Fibroblast of pulmonary artery (primary cell): Measurements from ENCODE around the gene ZBTB16.

Experiments used
- DNase-seq: peaks from one replicate; pipeline ENCODE4 v3.0.0-alpha.2; 2010; ENCODE audit warnings: low read depth
- H3K4me3 ChIP-seq: replicated peaks from 2 replicates; pipeline ENCODE4 v1.5.1; 2011; ENCODE audit warnings: low read depth, mild to moderate bottlenecking, control low read depth, low read length, moderate library complexity
- TF ChIP-seq, protein P1 (sequence below): IDR thresholded peaks from 2 replicates; pipeline ENCODE4 v1.5.1; 2011; ENCODE audit warnings: mild to moderate bottlenecking, control low read depth, low read length, inconsistent platforms; ENCODE audit errors: missing control alignments

ZBTB16 gene

DNA sequence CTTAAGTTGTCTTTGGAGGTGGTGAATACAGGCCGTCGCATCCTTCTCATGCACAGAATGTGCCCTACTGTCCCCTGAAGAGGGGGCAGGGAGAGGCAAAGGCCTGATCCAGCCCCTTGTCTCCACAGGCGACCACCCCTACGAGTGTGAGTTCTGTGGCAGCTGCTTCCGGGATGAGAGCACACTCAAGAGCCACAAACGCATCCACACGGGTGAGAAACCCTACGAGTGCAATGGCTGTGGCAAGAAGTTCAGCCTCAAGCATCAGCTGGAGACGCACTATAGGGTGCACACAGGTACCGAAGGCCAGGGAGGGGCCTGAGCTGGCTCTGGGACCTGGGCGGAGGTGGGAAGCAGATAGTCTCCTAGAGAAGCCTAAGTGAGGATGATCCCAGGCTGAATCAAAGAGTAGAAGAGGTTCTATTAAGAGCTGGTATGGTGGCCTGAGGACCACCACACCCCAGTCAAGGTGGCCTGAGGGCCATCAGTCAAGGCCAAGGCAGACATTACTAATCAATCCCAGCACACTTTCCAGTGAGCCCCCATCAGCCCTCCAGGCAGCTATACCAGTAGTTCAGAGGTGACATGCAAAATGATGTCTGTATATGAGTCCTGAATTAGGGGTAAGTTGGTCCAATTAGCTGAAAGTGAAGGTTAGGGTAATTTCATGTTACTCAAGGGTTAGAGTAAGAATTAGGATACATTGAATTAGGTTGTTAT is 187.7 kb downstream of the ZBTB16 start:
- TF ChIP-seq, protein P1, sequence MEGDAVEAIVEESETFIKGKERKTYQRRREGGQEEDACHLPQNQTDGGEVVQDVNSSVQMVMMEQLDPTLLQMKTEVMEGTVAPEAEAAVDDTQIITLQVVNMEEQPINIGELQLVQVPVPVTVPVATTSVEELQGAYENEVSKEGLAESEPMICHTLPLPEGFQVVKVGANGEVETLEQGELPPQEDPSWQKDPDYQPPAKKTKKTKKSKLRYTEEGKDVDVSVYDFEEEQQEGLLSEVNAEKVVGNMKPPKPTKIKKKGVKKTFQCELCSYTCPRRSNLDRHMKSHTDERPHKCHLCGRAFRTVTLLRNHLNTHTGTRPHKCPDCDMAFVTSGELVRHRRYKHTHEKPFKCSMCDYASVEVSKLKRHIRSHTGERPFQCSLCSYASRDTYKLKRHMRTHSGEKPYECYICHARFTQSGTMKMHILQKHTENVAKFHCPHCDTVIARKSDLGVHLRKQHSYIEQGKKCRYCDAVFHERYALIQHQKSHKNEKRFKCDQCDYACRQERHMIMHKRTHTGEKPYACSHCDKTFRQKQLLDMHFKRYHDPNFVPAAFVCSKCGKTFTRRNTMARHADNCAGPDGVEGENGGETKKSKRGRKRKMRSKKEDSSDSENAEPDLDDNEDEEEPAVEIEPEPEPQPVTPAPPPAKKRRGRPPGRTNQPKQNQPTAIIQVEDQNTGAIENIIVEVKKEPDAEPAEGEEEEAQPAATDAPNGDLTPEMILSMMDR: no peak

DNA sequence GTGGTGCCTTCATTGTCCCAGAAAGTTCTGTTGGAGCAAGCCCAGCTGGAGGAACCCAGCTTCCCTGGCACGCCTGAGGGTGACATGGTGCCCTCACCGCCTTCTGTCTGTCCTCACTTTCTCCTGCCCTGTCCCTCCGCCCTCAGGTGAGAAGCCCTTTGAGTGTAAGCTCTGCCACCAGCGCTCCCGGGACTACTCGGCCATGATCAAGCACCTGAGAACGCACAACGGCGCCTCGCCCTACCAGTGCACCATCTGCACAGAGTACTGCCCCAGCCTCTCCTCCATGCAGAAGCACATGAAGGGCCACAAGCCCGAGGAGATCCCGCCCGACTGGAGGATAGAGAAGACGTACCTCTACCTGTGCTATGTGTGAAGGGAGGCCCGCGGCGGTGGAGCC is 190.7 kb downstream of the ZBTB16 start:
- DNase-seq: no peak

More for the DNA sequence above, 187.7 kb downstream of the ZBTB16 start:
- H3K4me3 ChIP-seq: no peak overlapping the region
- DNase-seq: no peak

DNA sequence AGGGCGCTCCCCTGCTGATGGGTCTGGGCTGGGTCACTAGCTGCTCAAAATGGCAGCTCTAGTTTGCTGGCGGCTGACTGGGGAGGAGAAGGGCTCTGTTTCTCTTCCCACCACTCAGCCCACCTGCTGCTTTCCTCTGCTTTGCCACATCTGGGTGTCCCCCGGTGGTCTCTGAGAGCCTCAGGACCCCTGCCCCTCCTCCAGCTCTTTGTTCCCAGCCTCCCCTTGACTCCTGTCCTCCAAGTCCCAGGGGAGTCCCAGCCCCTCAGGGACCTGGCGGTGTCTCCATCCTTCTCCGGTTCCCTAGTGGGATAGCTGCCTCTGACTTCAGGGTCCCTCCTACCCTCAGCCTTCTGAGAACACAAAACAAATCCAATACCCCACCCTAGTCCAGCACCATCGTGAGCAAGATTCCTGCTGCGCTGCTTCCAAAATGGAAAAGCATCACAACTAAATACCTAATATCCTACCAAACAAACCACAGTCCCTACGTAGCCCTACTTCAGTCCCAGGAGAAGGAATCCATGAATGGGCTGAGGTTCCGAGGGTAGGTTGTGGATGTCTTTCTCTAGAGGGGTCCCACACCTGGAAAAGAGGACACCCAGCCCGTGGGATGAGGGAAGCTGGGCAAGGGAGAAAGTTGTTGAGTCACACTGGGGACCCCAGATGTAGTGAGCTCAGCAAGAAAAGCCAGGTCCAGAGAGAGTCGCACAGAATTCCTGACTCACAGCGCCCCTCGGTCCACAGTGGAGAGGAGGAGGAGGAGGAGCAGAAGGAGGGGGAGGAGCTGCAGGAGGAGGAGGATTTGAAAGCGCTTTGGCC is 191.7 kb downstream of the ZBTB16 start:
- DNase-seq: no peak
- TF ChIP-seq, protein P1: no peak
- H3K4me3 ChIP-seq: no peak overlapping the region

More for the DNA sequence above, 190.7 kb downstream of the ZBTB16 start:
- TF ChIP-seq, protein P1: no peak
- H3K4me3 ChIP-seq: no peak overlapping the region

DNA sequence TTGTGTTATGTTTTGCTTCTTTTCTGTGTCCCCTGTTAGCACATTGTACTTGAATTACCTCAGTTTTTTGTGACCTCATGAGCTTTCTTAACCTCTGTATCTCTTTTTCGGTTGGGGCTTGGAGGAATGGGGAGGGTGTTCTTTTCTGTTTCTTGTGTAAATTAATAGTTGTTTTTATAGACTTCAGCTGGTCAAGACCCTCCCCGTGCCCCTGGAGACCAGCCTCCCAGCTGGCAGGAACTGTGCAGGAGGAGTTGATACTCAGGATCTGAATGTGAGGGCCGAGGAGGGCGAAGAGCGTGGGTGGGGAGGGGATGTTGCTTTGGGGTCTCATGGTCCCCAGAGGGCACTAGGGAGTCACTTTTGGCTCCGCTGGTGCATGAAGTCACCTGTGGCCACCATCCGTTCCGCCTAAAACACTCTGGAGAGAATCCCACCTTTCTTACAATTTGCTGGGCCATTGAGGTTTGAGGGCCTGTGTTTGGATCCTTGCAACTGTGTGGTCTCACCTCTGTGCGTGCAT is 192.4 kb downstream of the ZBTB16 start:
- TF ChIP-seq, protein P1: no peak
- H3K4me3 ChIP-seq: no peak overlapping the region
- no peak for DNase-seq

DNA sequence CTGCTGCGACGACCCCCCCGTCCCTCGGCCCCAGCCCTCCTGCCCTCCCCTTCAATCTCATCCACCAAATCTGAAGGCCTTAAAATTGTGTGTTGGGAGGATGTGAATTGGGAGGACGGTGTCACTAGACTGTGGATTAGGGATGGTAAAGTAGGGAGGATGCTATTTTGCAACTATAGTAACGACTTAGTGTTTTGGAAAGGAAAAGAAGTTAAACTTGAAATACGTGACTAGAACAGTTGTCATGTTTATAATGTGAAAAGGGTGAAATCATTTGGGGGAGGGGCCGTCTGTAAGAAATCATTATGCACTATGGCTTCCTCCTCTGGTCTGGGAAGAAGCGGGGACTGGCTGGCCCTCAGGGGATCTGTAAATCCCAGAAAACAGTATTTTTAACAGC is 193.3 kb downstream of the ZBTB16 start:
- TF ChIP-seq, protein P1: no peak
- H3K4me3 ChIP-seq: no peak overlapping the region
- no peak for DNase-seq

DNA sequence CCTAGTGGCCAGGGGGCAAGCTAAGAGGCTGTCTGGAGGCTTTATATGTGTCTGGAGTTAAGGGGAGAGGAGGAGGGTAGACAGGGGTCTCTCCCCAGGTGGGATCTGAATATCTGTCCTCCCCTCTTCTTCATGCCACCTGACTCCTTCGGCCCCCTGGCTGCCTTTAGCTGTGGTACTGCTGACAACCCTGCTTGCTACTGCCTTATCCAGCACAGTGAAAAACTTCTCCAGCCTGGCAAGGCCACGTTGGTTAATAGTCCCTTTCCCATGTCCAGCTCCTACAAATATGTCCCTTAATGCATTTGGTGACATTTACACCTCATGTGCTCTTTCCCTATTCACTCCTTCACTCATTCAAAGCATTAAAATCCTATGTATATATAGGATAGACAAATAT is 194.3 kb downstream of the ZBTB16 start:
- DNase-seq: no peak
- no peak overlapping the region for H3K4me3 ChIP-seq
- TF ChIP-seq, protein P1: no peak
